ENCODE measurements around the gene TRAF3IP1. TPM values are rescaled to one million over a fixed set of nuclear protein-coding genes. Genes with fewer than 3 reads are reported as not detected.
"Not testable (repeated sequence)": the region's sequence is repeated elsewhere in the genome, so short reads cannot be mapped to it uniquely, and the experiment has no call there.

TRAF3IP1 gene
- total RNA-seq, 1 experiment from 2014 or later: 6.8 TPM

- no peak for DNase-seq (ENCODE audit: low read depth)
- in situ Hi-C loops (cut with HindIII; ENCODE audit: low pct_unique_long_range_greater_than_20kb, low sequenced_read_pairs): no loop called here
Measured at GRCh38 chr2:238302751-238303150, 17.6 kb upstream of the TRAF3IP1 start.

DNA sequence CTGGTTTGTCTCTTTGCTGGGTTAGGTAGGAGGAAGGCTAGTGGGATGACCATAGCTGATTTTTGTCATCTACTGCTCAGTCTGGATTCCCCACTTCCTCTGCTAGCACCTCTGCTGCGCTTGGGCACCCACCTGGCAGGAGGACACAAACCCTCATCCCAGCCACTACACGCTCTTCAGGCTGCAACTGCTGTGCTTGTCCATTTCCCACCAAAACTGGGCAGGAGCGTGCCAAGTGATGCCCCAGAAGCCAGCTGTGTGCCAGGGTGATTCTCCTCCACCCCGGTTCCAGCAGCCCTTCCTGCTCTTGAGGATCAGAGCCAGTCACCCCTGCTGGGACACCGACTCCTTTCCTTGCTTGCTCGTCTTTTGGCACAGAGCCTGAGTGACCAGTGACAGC is 16.2 kb upstream of the TRAF3IP1 start:
- DNase-seq (ENCODE audit: low read depth): no peak
- in situ Hi-C loops (cut with HindIII; ENCODE audit: low pct_unique_long_range_greater_than_20kb, low sequenced_read_pairs): no loop called here

DNA sequence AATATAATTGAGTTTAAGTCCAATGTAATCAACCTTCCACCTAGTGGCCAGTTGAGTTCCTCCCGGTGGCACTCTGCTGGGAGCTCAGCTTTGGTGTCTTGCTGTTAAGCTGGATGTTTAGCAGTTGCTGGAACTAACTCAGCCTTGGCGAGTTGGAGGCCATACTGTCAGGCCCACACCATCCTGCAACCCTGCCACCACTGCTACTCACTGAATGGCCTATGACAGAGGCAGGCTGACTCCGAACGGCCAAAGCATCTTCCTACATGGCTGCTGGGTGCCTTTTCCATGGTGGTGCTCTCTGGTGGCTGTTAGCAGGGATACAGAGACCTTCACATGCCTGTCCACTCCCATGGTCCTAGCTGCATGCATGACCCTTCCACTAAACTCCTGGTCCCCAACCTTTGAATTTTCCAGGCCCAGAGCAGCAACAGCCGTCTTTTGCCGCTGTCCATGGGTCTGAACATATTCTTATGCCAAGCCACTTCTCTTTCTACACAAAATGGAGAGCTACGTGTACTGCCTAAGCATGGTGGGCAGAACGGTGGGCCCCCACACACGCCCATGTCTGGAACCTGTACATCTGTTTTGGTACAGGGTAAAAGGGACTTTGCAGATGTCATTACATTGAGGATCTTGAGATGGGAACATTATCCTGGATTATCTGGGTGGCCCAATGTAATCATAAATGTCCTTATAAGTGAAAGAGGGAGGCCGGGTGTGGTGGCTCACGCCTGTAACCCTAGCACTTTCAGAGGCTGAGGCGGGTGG is 15.0 kb upstream of the TRAF3IP1 start:
- peak; percentile 7 for DNase-seq (ENCODE audit: low read depth)
- in situ Hi-C loops (cut with HindIII; ENCODE audit: low pct_unique_long_range_greater_than_20kb, low sequenced_read_pairs): no loop called here

GRCh38 chr2:238305965-238306671 is 14.2 kb upstream of the TRAF3IP1 start:
- in situ Hi-C loops (cut with HindIII; ENCODE audit: low pct_unique_long_range_greater_than_20kb, low sequenced_read_pairs): no loop called here
- DNase-seq (ENCODE audit: low read depth): no peak

- DNase-seq (ENCODE audit: low read depth): no peak
Measured at GRCh38 chr2:238306672-238306998, 13.7 kb upstream of the TRAF3IP1 start.

DNA sequence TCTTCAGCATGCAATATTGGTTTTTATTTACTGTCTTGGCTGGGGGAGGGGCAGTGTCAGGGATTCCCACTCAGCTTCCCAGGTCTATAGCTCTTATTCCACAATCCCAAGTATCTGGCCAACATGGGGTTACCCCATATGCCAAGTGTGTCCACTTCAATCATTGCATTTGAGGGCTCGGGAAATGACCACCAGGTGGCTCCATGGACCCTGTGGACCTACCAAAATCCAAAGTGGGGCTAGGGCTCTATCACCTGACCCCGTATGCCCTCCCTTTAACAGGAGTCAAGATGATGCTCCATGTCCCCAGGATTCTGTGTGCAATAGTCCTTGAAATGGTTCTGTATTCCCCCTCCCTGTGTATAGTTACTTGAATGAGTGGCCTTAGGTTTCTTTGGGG is 12.1 kb upstream of the TRAF3IP1 start:
- no peak for DNase-seq (ENCODE audit: low read depth)
- in situ Hi-C loops (cut with HindIII; ENCODE audit: low pct_unique_long_range_greater_than_20kb, low sequenced_read_pairs): no loop called here

More at GRCh38 chr2:238306672-238306998, 13.7 kb upstream of the TRAF3IP1 start:
- in situ Hi-C loops (cut with HindIII; ENCODE audit: low pct_unique_long_range_greater_than_20kb, low sequenced_read_pairs): no loop called here

- DNase-seq (ENCODE audit: low read depth); in situ Hi-C loops (cut with HindIII; ENCODE audit: low pct_unique_long_range_greater_than_20kb, low sequenced_read_pairs): not testable (repeated sequence)
Measured at GRCh38 chr2:238310721-238311120, 9.6 kb upstream of the TRAF3IP1 start.

DNA sequence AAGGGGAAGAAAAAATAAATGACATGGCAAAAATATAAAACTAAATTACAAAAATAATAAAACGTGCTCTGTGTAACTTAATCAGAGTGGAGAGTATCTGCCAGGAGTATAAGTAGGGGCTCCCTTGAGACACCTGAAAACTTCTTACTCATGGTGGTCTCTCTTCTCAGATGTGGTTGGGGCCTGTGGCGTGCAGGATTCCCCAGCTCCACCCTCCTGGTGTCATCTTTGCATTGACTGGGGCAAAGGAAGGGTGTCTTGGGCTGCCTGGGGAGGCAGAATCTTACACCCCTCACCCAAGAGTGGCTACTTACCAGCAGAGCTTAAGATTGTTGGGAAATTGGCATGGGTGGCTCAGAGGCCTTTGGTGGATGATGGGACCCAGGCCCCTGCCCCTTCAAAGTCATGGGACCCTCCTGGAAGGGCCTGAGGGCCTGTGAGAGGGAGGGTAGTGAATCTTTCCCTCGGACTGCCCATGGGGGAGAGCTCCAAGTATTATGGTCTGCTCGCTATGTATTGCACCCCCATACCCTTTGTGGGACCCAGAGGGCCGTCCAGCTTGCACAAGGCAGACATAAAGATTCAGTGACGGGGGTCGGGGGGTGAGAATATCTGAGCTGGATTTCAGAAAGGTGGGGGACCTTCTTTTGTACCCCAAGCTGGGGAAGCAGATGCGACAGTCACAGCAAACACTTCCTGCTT is 6.9 kb upstream of the TRAF3IP1 start:
- DNase-seq (ENCODE audit: low read depth): no peak
- in situ Hi-C loops (cut with HindIII; ENCODE audit: low pct_unique_long_range_greater_than_20kb, low sequenced_read_pairs): no loop called here

DNA sequence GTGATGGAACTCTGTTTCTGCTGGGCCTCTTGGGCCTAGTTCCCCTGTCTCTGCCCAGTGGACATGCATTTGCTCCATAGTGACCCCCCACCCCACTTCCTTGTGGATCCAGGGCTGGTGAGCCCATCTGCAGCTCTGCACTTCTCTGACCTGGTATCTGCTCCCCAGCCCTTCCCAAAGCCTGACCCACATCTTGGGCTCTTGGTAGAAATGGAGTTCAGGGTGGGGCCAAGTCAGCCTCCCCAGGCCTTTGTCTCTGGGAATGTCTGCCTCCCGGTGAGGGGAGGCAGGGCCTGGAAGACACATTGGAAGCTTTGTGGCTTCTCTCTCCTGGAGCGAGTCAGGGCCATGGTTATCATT is 6.3 kb upstream of the TRAF3IP1 start:
- in situ Hi-C loops (cut with HindIII; ENCODE audit: low pct_unique_long_range_greater_than_20kb, low sequenced_read_pairs): no loop called here
- DNase-seq (ENCODE audit: low read depth): no peak

- in situ Hi-C loops (cut with HindIII; ENCODE audit: low pct_unique_long_range_greater_than_20kb, low sequenced_read_pairs): no loop called here
- DNase-seq (ENCODE audit: low read depth): no peak
Measured at GRCh38 chr2:238314576-238314975, 5.7 kb upstream of the TRAF3IP1 start.

DNA sequence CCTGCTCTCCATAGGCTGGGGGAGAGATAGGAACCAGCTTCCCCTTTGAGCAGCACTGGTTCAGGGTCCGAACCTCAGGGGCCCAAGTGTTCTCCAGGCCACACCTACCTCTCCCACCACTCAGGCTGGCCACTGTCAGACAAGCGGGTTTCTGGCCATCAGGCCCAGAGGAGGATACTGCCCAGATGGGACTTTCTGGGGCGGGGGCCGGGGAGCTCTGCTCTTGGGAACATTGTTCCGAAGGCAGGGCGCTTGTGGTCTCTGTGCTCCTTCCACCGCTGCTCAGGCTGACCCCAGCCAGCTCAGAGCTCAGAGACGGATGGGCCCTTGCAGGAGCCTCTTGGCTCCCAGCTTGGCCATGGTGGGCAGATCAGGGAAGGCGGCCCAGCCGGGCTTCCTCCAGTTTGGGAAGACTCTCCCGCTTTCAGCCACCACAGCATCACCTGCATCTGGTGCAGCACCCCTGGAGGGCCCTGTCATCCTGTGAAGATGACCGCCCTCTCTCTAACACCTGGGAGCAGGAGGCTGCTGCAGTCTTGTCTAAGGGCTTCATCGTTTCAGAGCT is 5.2 kb upstream of the TRAF3IP1 start:
- DNase-seq (ENCODE audit: low read depth): no peak
- in situ Hi-C loops (cut with HindIII; ENCODE audit: low pct_unique_long_range_greater_than_20kb, low sequenced_read_pairs): no loop called here

- no peak for DNase-seq (ENCODE audit: low read depth)
- in situ Hi-C loops (cut with HindIII; ENCODE audit: low pct_unique_long_range_greater_than_20kb, low sequenced_read_pairs): no loop called here
Measured at GRCh38 chr2:238320648-238321281, 447 bp downstream of the TRAF3IP1 start.

GRCh38 chr2:238321467-238321866 is 1.1 kb downstream of the TRAF3IP1 start:
- in situ Hi-C loops (cut with HindIII; ENCODE audit: low pct_unique_long_range_greater_than_20kb, low sequenced_read_pairs): no loop called here
- no peak for DNase-seq (ENCODE audit: low read depth)

DNA sequence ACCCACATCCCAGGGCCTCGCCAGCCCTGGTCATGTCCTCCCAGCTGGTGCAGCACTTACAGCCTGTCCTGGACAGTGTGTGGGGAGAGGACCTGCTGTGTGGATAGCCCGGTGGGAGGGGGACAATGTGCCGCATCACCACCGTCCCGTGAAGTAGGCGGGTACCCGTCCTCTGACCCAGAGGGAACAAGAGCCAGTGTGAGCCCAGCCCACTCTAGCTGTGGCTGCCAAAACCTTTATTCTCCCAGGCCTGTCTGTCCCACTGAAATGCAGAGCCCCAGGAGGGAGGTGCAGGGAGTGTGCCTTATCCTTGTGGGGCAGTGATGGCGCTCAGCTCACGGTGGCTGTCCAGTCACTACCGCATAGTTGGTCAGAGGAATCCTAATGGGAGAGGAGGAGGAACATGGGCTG is 1.7 kb downstream of the TRAF3IP1 start:
- in situ Hi-C loops (cut with HindIII; ENCODE audit: low pct_unique_long_range_greater_than_20kb, low sequenced_read_pairs): no loop called here
- no peak for DNase-seq (ENCODE audit: low read depth)

DNA sequence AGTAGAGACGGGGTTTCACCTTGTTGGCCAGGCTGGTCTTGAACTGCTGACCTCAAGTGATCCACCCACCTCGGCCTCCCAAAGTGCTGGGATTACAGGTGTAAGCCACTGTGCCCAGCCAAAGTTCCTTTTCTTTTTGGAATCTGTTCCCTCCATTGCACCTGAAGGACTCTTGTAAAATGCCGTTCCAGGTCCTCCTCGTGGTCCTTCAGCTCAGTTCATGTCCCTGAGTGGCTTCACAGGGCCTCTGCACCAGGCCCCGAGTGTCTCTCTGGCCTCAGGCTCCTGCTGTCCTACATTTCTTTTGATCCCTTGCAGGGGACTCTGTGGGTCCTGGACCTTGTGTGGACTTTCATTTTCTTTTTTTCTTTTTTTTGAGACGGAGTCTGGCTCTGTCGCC is 3.9 kb downstream of the TRAF3IP1 start:
- in situ Hi-C loops (cut with HindIII; ENCODE audit: low pct_unique_long_range_greater_than_20kb, low sequenced_read_pairs); DNase-seq (ENCODE audit: low read depth): not testable (repeated sequence)

GRCh38 chr2:238325694-238326093 is 5.4 kb downstream of the TRAF3IP1 start:
- in situ Hi-C loops (cut with HindIII; ENCODE audit: low pct_unique_long_range_greater_than_20kb, low sequenced_read_pairs): no loop called here
- DNase-seq (ENCODE audit: low read depth): no peak

GRCh38 chr2:238326801-238327365 is 6.6 kb downstream of the TRAF3IP1 start:
- no peak for DNase-seq (ENCODE audit: low read depth)
- in situ Hi-C loops (cut with HindIII; ENCODE audit: low pct_unique_long_range_greater_than_20kb, low sequenced_read_pairs): no loop called here

DNA sequence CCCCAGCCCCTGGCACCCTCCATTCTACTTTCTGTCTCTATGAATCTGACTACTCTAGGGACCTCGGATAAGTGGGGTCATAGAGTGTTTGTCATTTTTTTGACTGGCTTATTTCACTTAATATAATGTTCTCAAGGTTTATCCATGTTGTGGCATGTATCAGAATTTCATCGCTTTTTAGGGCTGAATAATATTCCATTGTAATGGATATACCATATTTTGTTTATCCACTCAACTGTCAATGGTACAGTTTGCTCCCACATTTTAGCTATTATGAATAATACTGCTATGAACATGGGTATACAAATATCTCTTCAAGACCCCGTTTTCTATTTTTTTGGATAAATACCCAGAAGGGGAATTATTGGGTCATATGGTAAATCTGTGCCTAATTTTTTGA is 7.4 kb downstream of the TRAF3IP1 start:
- DNase-seq (ENCODE audit: low read depth): no peak
- in situ Hi-C loops (cut with HindIII; ENCODE audit: low pct_unique_long_range_greater_than_20kb, low sequenced_read_pairs): no loop called here

Data from Caki2 (cell line).